Measurements from ENCODE around the gene BCL2L2.

- TF ChIP-seq, protein P1, sequence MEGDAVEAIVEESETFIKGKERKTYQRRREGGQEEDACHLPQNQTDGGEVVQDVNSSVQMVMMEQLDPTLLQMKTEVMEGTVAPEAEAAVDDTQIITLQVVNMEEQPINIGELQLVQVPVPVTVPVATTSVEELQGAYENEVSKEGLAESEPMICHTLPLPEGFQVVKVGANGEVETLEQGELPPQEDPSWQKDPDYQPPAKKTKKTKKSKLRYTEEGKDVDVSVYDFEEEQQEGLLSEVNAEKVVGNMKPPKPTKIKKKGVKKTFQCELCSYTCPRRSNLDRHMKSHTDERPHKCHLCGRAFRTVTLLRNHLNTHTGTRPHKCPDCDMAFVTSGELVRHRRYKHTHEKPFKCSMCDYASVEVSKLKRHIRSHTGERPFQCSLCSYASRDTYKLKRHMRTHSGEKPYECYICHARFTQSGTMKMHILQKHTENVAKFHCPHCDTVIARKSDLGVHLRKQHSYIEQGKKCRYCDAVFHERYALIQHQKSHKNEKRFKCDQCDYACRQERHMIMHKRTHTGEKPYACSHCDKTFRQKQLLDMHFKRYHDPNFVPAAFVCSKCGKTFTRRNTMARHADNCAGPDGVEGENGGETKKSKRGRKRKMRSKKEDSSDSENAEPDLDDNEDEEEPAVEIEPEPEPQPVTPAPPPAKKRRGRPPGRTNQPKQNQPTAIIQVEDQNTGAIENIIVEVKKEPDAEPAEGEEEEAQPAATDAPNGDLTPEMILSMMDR (IDR thresholded peaks at IDR 0.05), result no peak
- TF ChIP-seq POLR2A (IDR thresholded peaks at IDR 0.05; ENCODE audit: low read depth) (no peak), POLR2AphosphoS5 (IDR thresholded peaks at IDR 0.05) (no peak), EP300 (IDR thresholded peaks at IDR 0.05) (no peak)
Observed at GRCh38 chr14:23296012-23296777, 10.4 kb upstream of the BCL2L2 start.
